GM12892 (cell line): ENCODE results near the gene MRGPRE.

Source experiments
- DNase-seq: peaks from one replicate; pipeline ENCODE4 v3.0.0; 2011; ENCODE audit not compliant: insufficient read length
- FAIRE-seq: peaks from 2 replicates; lab custom pipeline; 2011; peaks lifted over from hg19 to GRCh38; lab: Jason Lieb, UNC
- POLR2A ChIP-seq: IDR thresholded peaks from 2 replicates; pipeline ENCODE4 v1.6.1; 2011; ENCODE audit warnings: low read depth, low read length, control low read depth
- POLR2AphosphoS5 ChIP-seq: IDR thresholded peaks from 2 replicates; pipeline ENCODE4 v1.6.1; 2011; ENCODE audit warnings: low read depth, low read length, control low read depth
- TAF1 ChIP-seq: IDR thresholded peaks from 2 replicates; pipeline ENCODE4 v1.6.1; 2011; ENCODE audit warnings: low read depth, mild to moderate bottlenecking, control low read depth, low read length, borderline replicate concordance

The MRGPRE gene

GRCh38 chr11:3203221-3204043, 28.8 kb downstream of the MRGPRE start:
- no peak for TF ChIP-seq POLR2A
- no peak for TF ChIP-seq TAF1
- TF ChIP-seq POLR2AphosphoS5, result no peak
- FAIRE-seq (no peak), DNase-seq (no peak)

- no peak for FAIRE-seq
- DNase-seq, result no peak
- TF ChIP-seq TAF1, result no peak
- TF ChIP-seq POLR2AphosphoS5, result no peak
- no peak for TF ChIP-seq POLR2A
Measured at GRCh38 chr11:3202759-3203158, 29.5 kb downstream of the MRGPRE start.

- FAIRE-seq, result no peak
- no peak for DNase-seq
- no peak for TF ChIP-seq POLR2AphosphoS5
- no peak for TF ChIP-seq TAF1
- TF ChIP-seq POLR2A, result no peak
Measured at GRCh38 chr11:3202305-3202704, 29.9 kb downstream of the MRGPRE start.

GRCh38 chr11:3201677-3202181, 30.5 kb downstream of the MRGPRE start:
- no peak for DNase-seq
- TF ChIP-seq POLR2A, result no peak
- no peak for TF ChIP-seq POLR2AphosphoS5
- TF ChIP-seq TAF1, result no peak
- FAIRE-seq, result no peak

DNA sequence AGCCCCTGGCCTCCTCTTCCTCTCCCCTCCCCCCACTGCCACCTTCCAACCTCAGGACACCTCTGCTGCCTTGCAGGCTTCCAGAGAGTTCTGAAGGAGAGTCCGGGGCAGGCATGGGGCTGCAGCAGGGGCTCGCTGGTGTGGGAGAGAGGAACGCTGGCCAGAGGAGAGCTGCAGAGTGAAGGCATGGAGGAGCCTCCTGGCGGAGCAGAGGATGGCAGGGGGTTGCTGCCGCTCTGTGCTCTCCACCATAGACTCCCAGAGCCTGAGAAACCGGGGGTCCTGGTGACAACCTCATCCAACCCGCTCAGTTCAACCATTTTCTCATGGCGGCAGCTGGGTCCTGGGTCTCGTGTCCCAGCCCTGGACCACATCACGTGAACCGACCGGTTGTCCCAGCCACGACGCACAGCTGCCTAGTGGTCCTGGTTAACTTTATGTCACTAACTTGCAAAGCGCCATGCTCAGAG, 31.1 kb downstream of the MRGPRE start:
- FAIRE-seq (no peak), DNase-seq (no peak)
- no peak for TF ChIP-seq POLR2A
- TF ChIP-seq TAF1, result no peak
- TF ChIP-seq POLR2AphosphoS5, result no peak

GRCh38 chr11:3200388-3201111, 31.7 kb downstream of the MRGPRE start:
- DNase-seq, result no peak
- TF ChIP-seq POLR2AphosphoS5 (no peak), POLR2A (no peak)
- FAIRE-seq, result no peak

DNA sequence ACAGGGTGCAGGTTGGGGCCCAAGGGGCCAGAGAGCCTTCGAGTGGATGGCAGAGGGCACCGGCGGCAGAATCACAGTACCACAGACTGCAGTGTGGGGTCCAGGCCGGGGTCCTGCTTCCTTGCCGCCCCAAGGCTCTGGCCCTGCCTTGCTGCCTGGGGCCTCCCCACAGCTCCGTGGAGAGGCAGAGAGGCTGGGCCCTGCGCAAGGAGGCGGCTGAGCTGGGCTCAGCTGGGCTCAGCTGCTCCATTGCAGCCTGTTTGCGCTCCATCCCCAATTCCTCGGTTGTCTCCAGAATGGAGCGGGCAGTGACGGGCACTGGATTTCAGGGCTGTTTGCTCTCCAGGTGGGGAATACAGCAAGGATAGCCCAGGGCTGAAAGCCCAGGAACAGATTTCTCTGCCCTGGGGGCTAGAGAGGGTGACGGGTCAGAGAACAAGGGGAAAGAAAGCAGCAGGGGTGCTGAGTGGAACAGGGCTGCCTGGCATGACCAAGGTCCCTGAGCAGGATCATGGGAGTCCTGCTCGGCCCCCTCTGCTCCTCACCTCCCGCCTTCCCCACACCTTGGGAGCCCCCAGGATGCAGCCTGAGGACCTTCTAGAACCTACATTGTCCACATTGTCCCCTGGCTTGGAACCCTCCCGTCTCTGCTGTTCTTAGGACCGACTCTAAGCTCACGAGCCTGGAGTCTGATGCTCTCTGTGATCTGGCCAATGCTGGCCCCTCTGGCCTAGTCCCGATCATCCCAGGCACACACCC, 32.5 kb downstream of the MRGPRE start:
- FAIRE-seq (no peak), DNase-seq (no peak)
- no peak for TF ChIP-seq POLR2AphosphoS5
- no peak for TF ChIP-seq TAF1
- no peak for TF ChIP-seq POLR2A

DNA sequence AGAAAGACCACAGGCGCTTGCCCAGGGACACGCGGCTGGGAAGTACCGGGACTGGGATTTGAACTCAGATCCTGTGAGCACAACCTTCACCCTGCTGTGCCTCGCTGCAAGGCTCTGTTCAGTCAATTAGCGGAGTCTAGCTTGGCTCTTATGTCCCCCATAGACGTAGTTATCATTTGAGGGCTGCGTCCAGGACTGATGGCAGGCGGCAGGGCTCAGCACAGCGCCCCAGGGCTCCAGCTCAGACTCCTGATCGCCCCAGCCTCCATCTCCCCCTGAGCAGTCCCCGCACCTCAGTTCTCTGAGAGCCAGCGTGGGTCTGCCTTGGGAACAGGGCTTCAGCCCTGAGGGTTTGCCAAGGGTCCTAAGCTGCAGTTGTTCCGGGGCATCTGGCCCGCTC, 33.4 kb downstream of the MRGPRE start:
- TF ChIP-seq TAF1 (no peak), POLR2AphosphoS5 (no peak), POLR2A (no peak)
- FAIRE-seq, result no peak
- no peak for DNase-seq

DNA sequence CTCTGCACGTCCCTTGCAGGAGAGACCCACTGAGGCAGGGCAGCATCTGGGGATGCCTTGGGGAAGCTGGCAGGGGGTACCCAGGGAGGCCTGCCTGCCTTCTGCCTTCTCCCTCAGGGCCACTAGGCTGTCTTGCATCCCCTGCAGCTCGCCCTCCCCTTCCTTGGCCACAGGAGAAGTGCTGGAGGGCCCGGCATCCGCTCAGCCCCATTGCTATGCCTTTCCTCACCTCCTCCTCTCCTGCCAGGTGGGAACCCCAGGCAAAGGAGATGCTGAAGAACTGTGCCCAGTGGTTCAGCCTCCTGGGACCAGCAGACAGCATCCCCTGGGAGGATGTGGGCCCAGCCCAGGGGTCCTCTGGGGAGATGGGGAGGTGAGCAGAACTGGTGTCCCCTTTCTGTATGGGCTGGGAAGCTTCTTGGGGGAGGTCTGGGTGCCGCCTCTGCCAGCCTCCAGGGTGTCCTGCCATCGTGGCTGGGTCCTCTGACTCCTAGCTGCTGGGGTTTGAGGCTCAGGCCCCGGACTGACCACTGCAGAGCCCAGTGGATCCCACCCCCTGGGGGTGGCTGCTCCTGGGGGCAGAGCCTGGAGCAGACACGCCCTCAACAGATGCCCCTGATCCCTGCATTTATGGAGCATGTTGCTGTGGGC, 34.2 kb downstream of the MRGPRE start:
- DNase-seq (no peak), FAIRE-seq (no peak)
- TF ChIP-seq POLR2AphosphoS5, result no peak
- no peak for TF ChIP-seq POLR2A
- no peak for TF ChIP-seq TAF1

GRCh38 chr11:3197044-3197695, 35.0 kb downstream of the MRGPRE start:
- FAIRE-seq, result no peak
- no peak for TF ChIP-seq POLR2AphosphoS5
- TF ChIP-seq POLR2A, result no peak
- TF ChIP-seq TAF1, result no peak
- no peak for DNase-seq
